HG02884 (cell line): ENCODE results near the gene LINGO1.

Source experiments
- ATAC-seq: cut with Tn5 transposase; IDR thresholded peaks from one replicate; pipeline ENCODE4 v1.9.1; 2021; ENCODE audit warnings: mild to moderate bottlenecking, moderate library complexity; ENCODE audit not compliant: unreplicated experiment

The LINGO1 gene

GRCh38 chr15:77632534-77633133, at the start of gene LINGO1:
Gene LINGO1 (minus strand): TSS chr15:77632912. CDS start chr15:77632315, 597 bp downstream.
- no peak for ATAC-seq

DNA sequence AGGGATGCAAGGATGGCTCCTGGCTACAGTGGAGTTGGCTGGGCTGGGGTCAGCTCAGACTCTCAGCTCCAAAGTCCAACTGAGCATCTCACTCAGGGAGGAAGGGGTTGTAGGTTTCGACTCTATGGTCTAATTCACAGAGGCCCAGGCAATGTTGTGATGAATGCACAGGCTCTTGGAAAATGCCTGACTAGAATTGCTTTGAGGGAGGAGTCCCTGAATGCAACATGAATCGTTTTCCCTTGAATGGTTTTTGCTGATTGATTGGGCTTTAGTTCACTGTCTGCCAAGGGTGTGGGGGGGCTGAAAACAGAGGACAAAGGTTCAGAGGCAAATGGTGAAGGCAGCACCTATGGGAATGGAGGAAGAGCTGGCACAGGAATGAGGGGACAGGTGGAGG, 48.6 kb upstream of the LINGO1 start:
- no peak for ATAC-seq

GRCh38 chr15:77676569-77677375, 44.1 kb upstream of the LINGO1 start:
- no peak for ATAC-seq

DNA sequence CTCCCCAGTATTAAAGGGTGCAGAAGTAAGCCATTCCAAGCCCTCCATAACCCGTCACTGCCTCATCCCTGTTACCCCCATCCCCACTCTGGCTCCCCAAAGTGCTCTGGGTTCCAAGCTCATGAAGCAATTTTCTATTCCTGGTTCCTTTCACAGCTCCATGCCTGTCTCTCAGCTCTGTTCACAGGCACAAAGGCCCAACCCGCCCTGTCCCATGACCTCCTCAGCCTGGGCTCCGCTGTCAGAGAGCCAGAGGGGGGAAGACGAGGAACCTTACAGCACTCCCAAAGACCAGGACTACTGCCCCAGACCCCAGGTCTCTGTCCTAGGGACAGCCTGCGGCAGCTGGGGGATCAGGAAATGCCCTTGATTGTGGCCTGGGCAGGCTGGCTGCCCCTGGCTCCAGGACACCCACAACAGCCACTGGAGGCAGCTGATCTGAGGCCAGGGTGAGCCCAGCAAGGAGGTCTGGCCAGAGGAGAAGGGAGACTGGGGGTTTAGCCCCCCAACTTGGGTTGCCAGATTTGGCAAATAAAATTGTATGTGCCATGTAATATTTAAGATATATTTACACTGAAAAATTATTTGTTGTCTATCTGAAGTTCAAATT, 43.2 kb upstream of the LINGO1 start:
- no peak for ATAC-seq

DNA sequence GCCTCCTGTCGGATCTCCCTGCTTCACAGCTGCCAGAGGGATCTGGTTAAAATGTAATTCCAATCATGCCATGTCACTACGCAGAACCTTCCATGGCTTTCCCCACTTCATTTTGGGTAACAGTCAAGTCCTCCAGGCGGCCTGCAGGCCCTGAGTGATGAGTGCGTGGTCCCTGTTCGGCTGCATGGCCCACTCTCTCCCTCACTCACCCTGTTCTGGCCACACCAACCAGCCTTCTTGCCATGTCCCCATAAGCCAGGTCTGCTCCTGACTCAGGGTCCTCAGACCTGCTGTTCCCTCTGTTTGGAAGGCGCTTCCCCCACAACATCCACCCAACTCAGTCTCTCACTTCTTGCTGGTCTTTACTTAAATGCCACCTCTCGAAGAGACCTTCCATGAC, 41.6 kb upstream of the LINGO1 start:
- no peak for ATAC-seq

DNA sequence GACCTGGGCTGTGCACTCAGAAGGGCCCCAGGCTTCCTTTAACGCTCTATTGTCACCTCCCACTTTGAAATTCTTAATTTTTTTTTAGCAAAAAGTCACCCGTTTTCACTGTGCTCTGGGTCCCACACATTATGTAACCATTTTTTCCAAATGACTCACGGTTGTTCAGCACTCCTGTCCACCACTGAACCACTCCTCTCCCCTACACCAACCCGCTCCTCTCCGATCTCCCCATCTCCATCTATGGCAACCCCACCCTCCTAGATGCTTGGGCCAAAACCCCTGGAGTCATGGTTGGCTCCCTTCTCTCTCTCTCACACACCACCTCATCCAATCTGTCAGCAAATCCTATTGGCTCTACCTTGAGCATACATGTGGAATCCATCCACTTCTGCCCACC, 41.2 kb upstream of the LINGO1 start:
- ATAC-seq: no peak

DNA sequence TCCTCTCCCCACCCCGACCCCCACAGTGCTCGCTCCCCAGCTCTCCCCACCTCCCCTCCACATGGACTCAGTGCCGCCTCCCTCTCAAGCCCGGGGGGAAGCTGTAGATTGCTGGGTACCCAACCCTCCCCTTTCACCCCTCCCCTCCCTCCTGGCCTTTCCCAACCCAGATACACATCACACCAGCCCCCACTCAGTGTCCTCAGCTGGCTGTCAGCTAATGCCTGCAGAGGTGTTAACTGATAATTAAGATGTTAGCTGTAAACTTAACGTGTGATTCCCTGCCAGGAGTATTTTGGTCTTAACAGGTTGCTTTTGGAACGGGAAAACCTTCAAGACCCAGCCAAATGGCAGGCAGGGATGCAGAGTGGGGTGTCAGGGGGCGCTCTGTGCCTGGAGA, 39.4 kb upstream of the LINGO1 start:
- no peak for ATAC-seq

DNA sequence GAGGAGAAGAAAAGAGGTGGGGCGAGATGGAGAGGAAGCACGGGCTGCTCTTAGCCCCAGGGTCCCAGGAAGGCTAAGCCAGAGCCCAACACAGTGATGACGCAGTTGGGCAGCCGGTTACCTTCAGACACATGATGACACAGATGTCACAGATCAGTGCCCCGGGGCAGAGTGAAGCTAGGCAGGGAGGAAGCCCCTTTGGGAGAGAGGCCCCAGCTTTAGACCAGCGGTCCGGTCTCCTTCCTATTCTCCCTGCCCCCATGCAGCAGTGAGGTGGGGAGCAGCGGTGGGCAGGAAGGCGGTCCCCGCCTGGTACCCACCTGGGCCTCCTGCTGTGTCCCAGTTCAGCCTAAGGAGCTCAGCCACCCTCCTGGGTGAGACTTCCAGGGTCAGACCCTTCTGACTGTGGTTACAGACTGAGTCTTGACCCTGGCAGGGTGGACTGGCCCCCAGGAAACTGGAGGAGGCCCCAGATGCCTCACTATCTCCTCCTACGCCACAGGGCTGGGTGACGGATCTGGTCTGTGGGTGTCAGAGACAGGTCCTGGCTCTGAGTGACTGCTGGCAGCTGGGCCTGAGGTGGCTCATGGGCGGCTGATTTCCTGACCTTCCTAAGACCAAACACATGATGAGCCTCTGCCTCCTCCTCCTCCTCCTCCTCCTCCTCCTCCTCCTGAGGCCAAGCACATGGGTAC, 38.8 kb upstream of the LINGO1 start:
- ATAC-seq: no peak

DNA sequence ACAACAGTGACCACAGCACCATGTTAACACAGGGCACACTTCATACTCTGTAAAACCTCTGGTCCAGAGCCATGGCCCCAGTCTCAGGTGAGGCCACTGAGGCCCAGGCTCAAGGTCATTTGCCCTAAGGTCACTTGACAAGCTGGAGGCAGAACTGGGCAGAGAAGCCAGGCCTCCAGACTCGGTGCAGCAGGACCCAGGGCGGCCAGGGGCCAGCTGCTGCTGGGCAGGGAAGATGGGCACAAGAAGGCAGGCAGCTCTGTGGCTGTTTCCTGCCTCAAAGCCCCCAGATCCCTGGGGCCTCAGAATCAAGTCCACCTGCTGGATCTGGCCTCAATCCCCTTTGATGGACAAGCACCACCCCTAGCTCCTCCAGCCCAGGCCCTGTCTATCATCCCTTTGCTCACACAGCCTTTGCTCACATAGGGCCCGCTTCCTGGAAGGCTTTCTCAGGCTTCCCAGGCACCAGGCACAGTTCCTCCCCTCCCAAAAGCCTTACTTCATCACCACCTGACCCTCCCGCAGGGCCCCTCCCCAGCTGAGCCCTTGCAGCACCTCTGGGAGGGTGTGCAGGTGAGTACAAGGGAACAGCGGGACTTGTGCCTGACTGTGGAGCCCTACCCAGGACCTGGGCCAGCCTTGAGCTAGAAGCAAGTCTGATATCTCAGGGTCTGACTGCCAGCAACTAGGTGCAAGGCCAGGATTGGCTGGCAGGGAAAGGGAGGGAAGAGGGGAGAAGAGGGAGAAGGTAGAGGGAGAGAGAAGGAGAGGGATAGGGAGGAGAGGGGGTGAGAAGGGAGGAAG, 38.0 kb upstream of the LINGO1 start:
- ATAC-seq: no peak

DNA sequence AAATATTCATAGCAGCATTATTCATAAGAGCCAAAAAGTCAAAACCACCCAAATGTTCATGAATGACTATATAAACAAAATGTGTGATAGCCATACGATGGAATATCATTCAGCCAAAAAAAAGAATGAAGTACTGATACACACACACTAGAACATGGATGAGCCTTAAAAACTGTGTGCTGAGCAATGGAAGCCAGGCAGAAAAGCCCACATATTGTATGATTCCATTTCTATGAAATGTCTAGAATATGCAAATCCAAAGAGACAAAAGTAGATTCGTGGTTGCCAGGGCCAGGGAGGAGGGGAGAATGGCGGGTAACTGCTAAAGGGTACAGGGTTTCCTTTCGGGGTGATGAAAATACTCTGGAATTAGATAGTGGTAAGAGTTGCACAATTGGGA, 37.2 kb upstream of the LINGO1 start:
- no peak for ATAC-seq

DNA sequence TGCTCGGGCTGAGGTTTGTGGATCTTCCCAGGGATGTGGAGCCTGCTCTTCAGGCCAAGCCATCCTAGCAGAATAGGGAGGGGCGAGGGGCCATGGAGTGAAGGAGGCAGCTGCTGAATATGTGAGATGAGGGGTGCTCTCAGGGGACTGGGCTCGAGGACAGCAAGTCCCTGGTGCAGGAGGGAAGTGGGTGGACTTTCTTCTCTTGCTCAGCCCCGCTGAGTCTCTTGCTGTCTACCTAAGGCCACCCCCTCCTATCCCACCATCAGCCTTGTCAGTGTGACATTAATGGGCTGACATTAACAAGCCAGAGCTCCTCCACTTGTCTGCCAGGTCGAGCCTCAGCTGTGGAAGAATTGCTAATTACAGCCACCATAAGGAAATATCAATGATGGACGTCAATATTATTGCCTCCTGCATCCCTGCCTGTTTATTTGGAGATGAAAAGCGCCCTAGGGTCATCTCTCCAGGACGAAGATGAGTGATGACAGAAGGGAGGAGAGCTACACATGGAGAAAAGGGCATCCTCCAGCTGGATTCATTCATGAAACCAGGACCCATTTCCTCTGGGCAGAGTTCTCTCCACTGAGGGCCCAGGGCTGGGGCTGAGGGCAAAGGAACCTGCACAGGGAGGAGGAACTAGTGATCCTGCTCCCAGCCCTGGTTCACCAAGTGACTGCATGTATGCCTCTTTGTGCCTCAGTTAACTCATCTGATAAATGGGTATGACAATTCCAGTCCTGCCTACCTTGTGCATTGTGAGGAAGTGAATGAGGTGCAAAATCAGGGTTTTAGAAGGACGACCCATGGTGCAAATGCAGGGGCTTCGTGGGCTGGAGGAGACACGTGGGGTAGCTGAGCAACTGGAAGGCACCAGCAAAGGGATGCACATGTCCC, 34.9 kb upstream of the LINGO1 start:
- no peak for ATAC-seq

DNA sequence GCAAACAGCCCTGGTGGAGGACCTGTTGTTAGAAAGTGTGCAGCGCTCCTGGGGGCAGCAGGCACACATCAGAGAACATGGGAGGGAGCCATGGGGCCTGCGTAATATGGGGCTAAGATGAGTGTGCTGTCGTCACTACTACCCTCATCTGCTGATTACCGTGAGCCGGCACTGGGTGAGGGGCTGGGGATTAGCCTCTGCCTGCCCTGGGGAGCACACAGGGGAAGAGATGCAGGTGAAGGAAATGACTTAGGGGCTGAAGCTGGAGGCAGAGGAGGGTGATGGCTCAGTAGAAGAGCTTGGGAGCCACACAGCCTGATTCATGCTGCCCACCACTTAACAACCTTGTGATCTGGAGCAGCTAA, 33.6 kb upstream of the LINGO1 start:
- no peak for ATAC-seq

DNA sequence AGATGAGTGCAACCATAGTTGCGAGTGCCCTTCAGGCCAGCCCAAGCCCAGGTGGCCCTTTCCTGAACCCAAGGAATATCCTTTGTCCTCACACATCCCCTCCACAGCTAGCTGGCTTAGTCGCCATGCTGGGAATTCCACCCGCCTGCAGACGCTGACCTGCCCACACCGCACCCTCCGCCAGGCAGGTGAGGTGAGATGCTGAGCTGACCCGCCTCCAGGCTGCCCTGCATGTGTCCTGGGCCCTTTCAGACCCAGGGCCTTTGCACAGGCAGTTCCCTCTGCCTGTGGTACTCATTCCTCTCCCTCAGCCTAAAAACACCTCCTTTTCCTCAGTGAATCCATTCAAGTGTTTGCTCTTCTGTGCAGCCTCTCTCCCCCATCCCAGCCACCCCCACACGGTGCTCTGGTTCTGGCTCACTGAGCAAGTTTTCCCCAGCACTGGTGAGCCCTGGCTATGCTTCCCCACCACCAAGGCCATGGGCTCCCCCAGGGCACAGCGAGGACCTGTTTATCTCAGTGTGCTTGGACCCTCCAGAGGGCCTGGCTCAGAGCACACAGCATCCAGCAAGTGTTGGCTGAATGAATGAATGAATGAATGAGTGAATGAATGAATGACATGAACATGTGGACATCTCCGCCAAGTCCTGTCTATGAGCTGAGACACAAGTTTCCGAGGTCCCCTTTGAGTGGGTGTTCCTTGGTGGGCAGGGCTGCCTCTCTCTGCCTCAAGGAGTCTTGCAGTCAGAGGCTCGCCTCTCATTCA, 33.0 kb upstream of the LINGO1 start:
- ATAC-seq: no peak

- no peak for ATAC-seq
These were observed 31.7 kb upstream of the LINGO1 start for GRCh38 chr15:77664428-77664827.

DNA sequence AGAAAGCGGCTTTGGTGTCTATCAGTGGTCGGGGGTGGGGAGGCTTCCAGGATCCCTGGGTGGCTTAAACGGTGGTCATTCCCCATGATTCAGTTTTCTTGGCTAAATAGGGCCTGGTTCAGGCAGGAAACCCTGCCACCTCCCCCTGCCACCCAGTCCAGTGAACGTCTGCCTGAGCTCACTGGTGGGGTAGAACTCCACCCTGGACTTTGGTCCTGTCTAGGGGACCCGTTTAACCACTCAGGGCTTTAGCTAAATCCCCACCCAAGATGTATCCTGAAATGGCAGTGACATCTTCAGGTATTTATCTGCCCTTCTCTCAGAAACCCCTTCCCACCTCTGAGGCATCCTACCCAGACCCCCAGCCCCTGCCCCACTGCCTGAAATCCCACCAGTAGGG, 30.5 kb upstream of the LINGO1 start:
- no peak for ATAC-seq

DNA sequence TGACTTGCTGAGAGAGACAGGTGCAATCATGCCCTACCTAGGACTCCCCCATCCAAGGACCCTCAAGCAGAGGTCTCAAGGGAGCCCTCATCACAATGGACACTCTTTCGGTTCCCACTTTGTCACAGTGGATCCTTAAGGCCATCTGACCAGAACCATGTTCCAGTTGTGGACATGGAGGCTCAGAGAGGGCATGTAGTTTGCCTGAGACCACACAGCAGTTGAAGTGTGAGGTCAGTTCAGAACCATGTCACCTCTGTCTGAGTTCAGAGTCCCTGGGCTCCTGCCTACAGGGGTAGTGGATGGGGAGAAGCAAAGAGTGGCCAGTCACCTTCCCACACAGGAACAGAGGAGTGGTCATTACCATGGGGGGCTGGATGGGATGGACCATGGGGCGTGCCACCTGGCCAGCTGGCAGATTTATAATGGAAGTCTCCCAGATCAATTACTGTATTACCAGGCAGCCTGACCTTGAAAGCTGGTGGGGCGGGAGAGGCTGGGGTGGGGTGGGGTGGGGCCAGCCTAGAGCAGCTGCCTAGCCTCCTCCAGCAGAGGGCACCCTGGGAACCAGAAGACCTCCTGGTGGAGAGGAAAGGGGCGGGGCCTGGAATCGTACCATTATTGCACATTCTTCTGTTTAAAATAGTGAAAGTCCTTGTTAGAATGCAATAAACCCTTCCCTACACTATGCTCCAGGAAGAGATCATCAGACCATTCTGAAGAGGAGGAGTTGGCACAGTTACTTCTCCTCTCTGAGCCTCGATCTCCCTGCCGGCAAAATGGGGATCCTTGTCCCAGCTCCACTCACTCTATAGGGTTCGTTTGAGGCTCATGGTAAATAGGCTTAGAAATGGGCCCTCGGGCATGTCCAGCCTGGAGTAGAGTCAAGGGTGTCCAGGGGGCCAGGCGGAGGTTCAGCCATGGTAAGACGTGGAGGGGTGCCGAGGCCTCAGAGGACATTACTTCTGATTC, 26.9 kb upstream of the LINGO1 start:
- ATAC-seq: no peak

GRCh38 chr15:77658304-77658703, 25.6 kb upstream of the LINGO1 start:
- no peak for ATAC-seq

- ATAC-seq: no peak
These were observed 25.0 kb upstream of the LINGO1 start for GRCh38 chr15:77657634-77658238.
